H1 (cell line): ENCODE results near the gene CALHM2. TPM values are rescaled to one million over a fixed set of nuclear protein-coding genes. Genes with fewer than 3 reads are reported as not detected.

Experiments
- CTCF ChIA-PET: fragments of 300-600 bp; sonication (Branson Sonifier 250); formaldehyde crosslinking; loops from one replicate; lab custom pipeline; 2021; ENCODE audit not compliant: partially characterized antibody; lab: Charles Lee
- POLR2A ChIA-PET: fragments of 300-600 bp; sonication (Branson Sonifier 250); formaldehyde crosslinking; loops from one replicate; lab custom pipeline; 2021; ENCODE audit warnings: inconsistent platforms; ENCODE audit not compliant: partially characterized antibody; lab: Charles Lee
- DNase-seq, 2 experiments: peaks; one replicate each; pipeline versions ENCODE4 v3.0.0 to v3.0.0-alpha.2; 2010 to 2022; ENCODE audit warnings: low spot score in 2 of 2, low read depth in 1 of 2, mixed read lengths in 1 of 2
- FAIRE-seq: peaks from 2 replicates; lab custom pipeline; 2011; peaks lifted over from hg19 to GRCh38; lab: Jason Lieb, UNC
- H2AFZ ChIP-seq: 2 replicates; pipeline ENCODE4 v1.8.1; 2012; ENCODE audit warnings: low read length, inconsistent platforms
- H2AK5ac ChIP-seq: 2 replicates; pipeline ENCODE4 v1.6.1; 2013; ENCODE audit warnings: low read depth, low read length
- H2BK120ac ChIP-seq: replicated peaks from 2 replicates; pipeline ENCODE3; 2013; ENCODE audit warnings: low read depth, low read length, inconsistent platforms
- H2BK12ac ChIP-seq: 2 replicates; pipeline ENCODE4 v1.6.1; 2013; ENCODE audit warnings: low read depth, low read length
- H2BK15ac ChIP-seq: 2 replicates; pipeline ENCODE4 v1.6.1; 2013; ENCODE audit warnings: low read length
- H2BK20ac ChIP-seq: 2 replicates; pipeline ENCODE4 v1.6.1; 2013; ENCODE audit warnings: low read length
- H2BK5ac ChIP-seq: 2 replicates; pipeline ENCODE4 v1.6.1; 2013; ENCODE audit warnings: low read depth, low read length
- H3K14ac ChIP-seq: 2 replicates; pipeline ENCODE4 v1.6.1; 2013; ENCODE audit warnings: inconsistent platforms; ENCODE audit not compliant: insufficient read length
- H3K18ac ChIP-seq: 2 replicates; pipeline ENCODE4 v1.6.1; 2013; ENCODE audit warnings: low read length; ENCODE audit errors: extremely low read depth
- H3K23ac ChIP-seq: 2 replicates; pipeline ENCODE4 v1.6.1; 2013; ENCODE audit warnings: inconsistent platforms; ENCODE audit not compliant: insufficient read length
- H3K23me2 ChIP-seq: 2 replicates; pipeline ENCODE4 v1.6.1; 2013; ENCODE audit warnings: low read depth, low read length
- H3K27ac ChIP-seq: 2 replicates; pipeline ENCODE4 v1.6.1; 2011; ENCODE audit warnings: low read depth, low read length, inconsistent platforms
- H3K27me3 ChIP-seq, 4 experiments: replicated peaks in 1 of 4; 1 replicate in 1 of 4; 2 replicates in 3 of 4; pipeline versions ENCODE4 v1.6.1 to v1.8.1; 2011 to 2013; ENCODE audit warnings: low read length in 3 of 4, mild to moderate bottlenecking in 3 of 4, inconsistent platforms in 2 of 4, mixed read lengths in 2 of 4, moderate library complexity in 1 of 4; ENCODE audit not compliant: control insufficient read depth in 3 of 4, insufficient read depth in 3 of 4; ENCODE audit errors: extremely low read depth in 1 of 4
- H3K36me3 ChIP-seq, 4 experiments: 2 replicates each; pipeline versions ENCODE4 v1.6.1 to v1.8.1; 2011 to 2013; ENCODE audit warnings: mild to moderate bottlenecking in 4 of 4, low read length in 3 of 4, moderate library complexity in 2 of 4, control low read depth in 1 of 4, inconsistent platforms in 1 of 4; ENCODE audit not compliant: insufficient read depth in 4 of 4, control insufficient read depth in 2 of 4
- H3K4ac ChIP-seq: replicated peaks from 2 replicates; pipeline ENCODE3; 2013; ENCODE audit warnings: low read length, low read depth, mixed read lengths, inconsistent platforms; ENCODE audit not compliant: insufficient read length
- H3K4me1 ChIP-seq, 4 experiments: replicated peaks in 1 of 4; 1 replicate in 1 of 4; 2 replicates in 3 of 4; pipeline versions ENCODE4 v1.6.1 to v1.8.1; 2011 to 2013; ENCODE audit warnings: low read length in 3 of 4, inconsistent platforms in 2 of 4, mixed read lengths in 1 of 4; ENCODE audit not compliant: insufficient read depth in 4 of 4, control insufficient read depth in 3 of 4
- H3K4me2 ChIP-seq, 2 experiments: 2 replicates each; pipeline versions ENCODE4 v1.6.1 to v1.8.1; 2011 to 2013; ENCODE audit warnings: low read depth in 2 of 2, low read length in 2 of 2, control low read depth in 1 of 2, inconsistent platforms in 1 of 2, mild to moderate bottlenecking in 1 of 2; ENCODE audit not compliant: insufficient read depth in 1 of 2
- H3K4me3 ChIP-seq, 4 experiments: fragments of 200-600, 300-600 bp in 1 of 4; sonication (generic), shearing (Covaris generic), sonication (Bioruptor Twin) in 1 of 4; 2 replicates each; pipeline versions ENCODE4 v1.5.1 to v1.8.1; 2011 to 2016; ENCODE audit warnings: low read length in 4 of 4, low read depth in 3 of 4, control low read depth in 2 of 4, inconsistent platforms in 2 of 4, mild to moderate bottlenecking in 2 of 4, mixed read lengths in 1 of 4, moderate library complexity in 1 of 4; ENCODE audit not compliant: insufficient read depth in 2 of 4; ENCODE audit errors: extremely low read depth in 1 of 4
- H3K56ac ChIP-seq: replicated peaks from 2 replicates; pipeline ENCODE3; 2013; ENCODE audit warnings: low read depth, mild to moderate bottlenecking, mixed read lengths, low read length, inconsistent platforms; ENCODE audit not compliant: insufficient read length
- H3K79me1 ChIP-seq: 2 replicates; pipeline ENCODE4 v1.6.1; 2013; ENCODE audit warnings: low read depth, low read length, control low read depth
- H3K79me2 ChIP-seq, 2 experiments: 2 replicates each; pipeline versions ENCODE4 v1.6.1 to v1.8.1; 2012 to 2013; ENCODE audit warnings: low read length in 2 of 2, mild to moderate bottlenecking in 2 of 2, inconsistent platforms in 1 of 2; ENCODE audit not compliant: insufficient read depth in 2 of 2, control insufficient read depth in 1 of 2
- H3K9ac ChIP-seq, 4 experiments: replicated peaks in 1 of 4; 1 replicate in 1 of 4; 2 replicates in 3 of 4; pipeline versions ENCODE4 v1.6.1 to v1.8.1; 2011 to 2013; ENCODE audit warnings: low read depth in 3 of 4, low read length in 3 of 4, control low read depth in 2 of 4, mild to moderate bottlenecking in 2 of 4, moderate library complexity in 2 of 4, inconsistent platforms in 1 of 4; ENCODE audit errors: extremely low read depth in 1 of 4
- H3K9me3 ChIP-seq, 2 experiments: 2 replicates each; pipeline versions ENCODE4 v1.6.1 to v1.8.1; 2012 to 2013; ENCODE audit warnings: mild to moderate bottlenecking in 2 of 2, moderate library complexity in 2 of 2, control low read depth in 1 of 2, inconsistent platforms in 1 of 2, low read depth in 1 of 2, low read length in 1 of 2, mixed read lengths in 1 of 2; ENCODE audit not compliant: insufficient read depth in 2 of 2
- H4K20me1 ChIP-seq, 2 experiments: replicated peaks in 1 of 2; 2 replicates each; pipeline versions ENCODE3 to v1.8.1; 2011 to 2013; ENCODE audit warnings: inconsistent platforms in 2 of 2, low read length in 2 of 2, mild to moderate bottlenecking in 1 of 2; ENCODE audit not compliant: insufficient read depth in 2 of 2, control insufficient read depth in 1 of 2
- H4K5ac ChIP-seq: 2 replicates; pipeline ENCODE4 v1.6.1; 2013; ENCODE audit warnings: low read length, low read depth, mixed read lengths, inconsistent platforms; ENCODE audit not compliant: insufficient read length
- H4K8ac ChIP-seq: 2 replicates; pipeline ENCODE4 v1.8.0; 2013; ENCODE audit warnings: mild to moderate bottlenecking, moderate library complexity, low read length, inconsistent platforms; ENCODE audit not compliant: insufficient read depth; ENCODE audit errors: extremely low read depth
- H4K91ac ChIP-seq: replicated peaks from 2 replicates; pipeline ENCODE3; 2013; ENCODE audit warnings: low read length, mixed read lengths, inconsistent platforms; ENCODE audit not compliant: insufficient read length
- ASH2L ChIP-seq: fragments of 200-600, 300-600 bp; sonication (generic); IDR thresholded peaks from one replicate; pipeline ENCODE4 v1.7.1; 2017; ENCODE audit warnings: low read length
- CHD2 ChIP-seq: IDR thresholded peaks from 2 replicates; pipeline ENCODE4 v1.6.1; 2012; ENCODE audit warnings: low read length, improper control_type of control experiment
- GTF2F1 ChIP-seq: IDR thresholded peaks from 2 replicates; pipeline ENCODE4 v1.6.1; 2012; ENCODE audit warnings: low read depth, low read length, improper control_type of control experiment, borderline replicate concordance
- JUND ChIP-seq: IDR thresholded peaks from 2 replicates; pipeline ENCODE4 v1.6.1; 2011; ENCODE audit warnings: mild to moderate bottlenecking, improper control_type of control experiment, low read length
- MAX ChIP-seq: IDR thresholded peaks from 2 replicates; pipeline ENCODE4 v1.6.1; 2012; ENCODE audit warnings: inconsistent platforms
- SP1 ChIP-seq: IDR thresholded peaks from 2 replicates; pipeline ENCODE4 v1.6.1; 2011; ENCODE audit warnings: low read depth, low read length
- SP2 ChIP-seq: IDR thresholded peaks from 2 replicates; pipeline ENCODE4 v1.6.1; 2012; ENCODE audit warnings: mild to moderate bottlenecking, low read length, inconsistent platforms
- SRF ChIP-seq: IDR thresholded peaks from 2 replicates; pipeline ENCODE4 v1.6.1; 2011; ENCODE audit warnings: mild to moderate bottlenecking, low read depth, low read length, moderate library complexity
- TAF7 ChIP-seq: optimal IDR thresholded peaks from 2 replicates; pipeline ENCODE3; 2011; ENCODE audit warnings: low read depth, mild to moderate bottlenecking, inconsistent platforms, low read length, moderate library complexity, borderline replicate concordance
- TCF12 ChIP-seq: IDR thresholded peaks from 2 replicates; pipeline ENCODE4 v1.6.1; 2011; ENCODE audit warnings: low read depth, mild to moderate bottlenecking, low read length
- WGBS, 2 experiments: shearing (Covaris generic) in 1 of 2; methylation state at CpG; one replicate each; pipeline versions ENCODE4 v1.1.6 to v1.1.7; 2013 to 2015; ENCODE audit warnings: low lambda C conversion rate in 2 of 2, mixed read lengths in 2 of 2, inconsistent platforms in 1 of 2, low coverage in 1 of 2, missing lambda C conversion rate in 1 of 2; ENCODE audit not compliant: insufficient replicate concordance in 2 of 2, insufficient coverage in 1 of 2, insufficient read length in 1 of 2; ENCODE audit errors: extremely low coverage in 1 of 2, missing lambda C conversion rate in 1 of 2; 5-methylcytosine and 5-hydroxymethylcytosine counted together
- long read RNA-seq, 2 experiments: library from RNA in 1 of 2; library from capped mRNA in 1 of 2; stranded (forward); transcript quantifications; one replicate each; pipeline ENCODE4 v2.0.0, GENCODE V29; 2021; ENCODE audit warnings: inconsistent platforms in 1 of 2
- polyA minus RNA-seq, 3 experiments: library from RNA; depleted of rRNA, polyadenylated mRNA; stranded (reverse); fragments of >200 nt; gene quantifications; 1 replicate in 2 of 3; 2 replicates in 1 of 3; pipeline ENCODE4 v1.2.3, GENCODE V29; 2011
- polyA plus RNA-seq, 7 experiments: library from polyadenylated mRNA; depleted of rRNA in 3 of 7; stranded (reverse) in 5 of 7; unstranded in 2 of 7; fragments of >200 nt in 5 of 7; fragments of 200-250 nt in 2 of 7; gene quantifications; 1 replicate in 5 of 7; 2 replicates in 1 of 7; 4 replicates in 1 of 7; pipeline versions ENCODE4 v1.2.1 to v1.2.3, GENCODE V29; 2011 to 2013; ENCODE audit warnings: missing spikeins in 2 of 7, mixed read lengths in 2 of 7
- total RNA-seq: library from RNA; stranded (reverse); fragmentation: NEBNext Ultra II Directional; extraction: Animal tissue kit (Norgen Biotek cat#: 25700); gene quantifications from 2 replicates; pipeline ENCODE4 v1.2.1, GENCODE V29; 2021

Gene CALHM2
- 1.2 and 1.9 TPM in 2 replicates for total RNA-seq
- polyA plus RNA-seq (2011; rRNA removed) = 2.4 and 2.5 TPM in 2 replicates
- 2.3 TPM for polyA plus RNA-seq (2011; cell fraction: cytosol; rRNA removed)
- 3.2 TPM for polyA plus RNA-seq (2011; cell fraction: nucleus; rRNA removed)
- 3.0 to 5.8 TPM (median 4.1 TPM) in 4 replicates for polyA plus RNA-seq (2012, experiment 1 of 2)
- polyA plus RNA-seq (2012, experiment 2 of 2) = 1.7 TPM
- 1.4 TPM for polyA plus RNA-seq (2013, experiment 1 of 2)
- 1.1 TPM for polyA plus RNA-seq (2013, experiment 2 of 2)
- 1.8 and 2.3 TPM in 2 replicates for polyA minus RNA-seq (2011; rRNA and poly(A)+ RNA removed)
- polyA minus RNA-seq (2011; cell fraction: cytosol; rRNA and poly(A)+ RNA removed) = 0.81 TPM
- 4.2 TPM for polyA minus RNA-seq (2011; cell fraction: nucleus; rRNA and poly(A)+ RNA removed)
- long read RNA-seq, experiment 1 = 0 reads
- long read RNA-seq, experiment 2, partial matches to known transcripts = 0 of 2 reads
- long read RNA-seq, experiment 2, other reads (novel, unspliced or antisense) = 1 of 2 reads

DNA sequence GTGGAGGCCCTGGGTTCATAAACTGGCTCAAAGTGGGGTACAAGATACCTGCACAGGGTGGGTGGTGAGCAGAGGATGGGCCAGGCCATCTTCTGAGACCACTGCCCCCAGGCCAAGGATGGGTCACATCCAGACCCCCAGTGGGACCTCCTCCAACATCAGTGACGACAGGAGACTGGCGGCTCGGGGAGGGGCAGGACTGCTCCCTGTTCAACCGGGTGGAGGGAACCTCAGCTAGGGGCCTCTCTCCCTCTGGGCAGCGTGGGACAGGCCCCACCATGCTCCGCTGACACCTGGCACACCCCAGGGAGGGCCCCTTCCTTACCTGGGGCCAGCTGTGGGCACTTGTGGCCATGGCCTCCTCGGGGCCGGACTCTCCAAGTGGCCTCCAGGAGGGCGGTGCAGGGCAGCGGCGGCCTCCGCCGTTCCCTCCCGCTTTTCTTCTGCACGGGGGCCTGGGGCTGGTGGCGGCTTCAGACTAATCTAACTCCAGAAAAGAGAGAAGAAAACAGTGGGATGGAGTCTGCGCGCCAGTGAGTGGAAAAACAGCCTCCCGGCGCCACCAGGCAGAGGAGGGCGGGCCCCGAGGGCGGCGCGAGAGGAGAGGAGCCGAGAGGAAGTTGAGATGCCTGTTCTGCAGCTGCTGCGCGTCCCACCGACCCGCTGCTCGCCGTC is at the start of gene CALHM2:
Gene CALHM2 (minus strand): TSS at position 540 of the 675 bp plus-strand sequence. CDS start 2,429 bp downstream, outside the sequence.
- Histone ChIP-seq H3K9ac (no peak within 1 kb of the TSS; a peak in 2 of 7 replicates), H3K79me2 (no peaks in the 10 kb centered on the region), H3K4me2 (peak within 1 kb of the TSS; percentile 35 to 87), H4K20me1 (peaks cover 3 to 5% of the 10 kb centered on the region in 2 experiments), H3K9me3 (no peaks in the 10 kb centered on the region), H2BK5ac (no peak within 1 kb of the TSS), H3K23ac (no peak within 1 kb of the TSS), H2BK15ac (0 out of 2 replicates have a peak within 1 kb of the TSS, but pooled peaks have one; percentile 72), H4K91ac (peak within 1 kb of the TSS; percentile 50), H3K36me3 (peaks cover 0 to 7% (median 5%) of the 10 kb centered on the region in 4 experiments; a peak in 3 of 8 replicates), H2BK12ac (no peak within 1 kb of the TSS), H3K79me1 (no peaks in the 10 kb centered on the region), H3K27me3 (no peaks in the 10 kb centered on the region; a peak in 2 of 7 replicates), H3K27ac (no peak within 1 kb of the TSS), H2BK20ac (no peak within 1 kb of the TSS), H4K5ac (no peak within 1 kb of the TSS), H3K4ac (no peak within 1 kb of the TSS), H2AK5ac (no peak within 1 kb of the TSS), H3K23me2 (peaks cover 3% of the 10 kb centered on the region; the same call in 1 of the 2 replicates), H2BK120ac (no peak within 1 kb of the TSS), H3K4me1 (peaks cover 0 to 15% (median 4%) of the 10 kb centered on the region in 4 experiments; a peak in 5 of 7 replicates), H2AFZ (no peak within 1 kb of the TSS), H3K18ac (peak within 1 kb of the TSS; percentile 32; the same call in 1 of the 2 replicates), H4K8ac (peak within 1 kb of the TSS; percentile 84), H3K14ac (no peak within 1 kb of the TSS), H3K4me3 (peak within 1 kb of the TSS; percentile 5 to 61 (median 44); a peak in 7 of 8 replicates), H3K56ac (no peak within 1 kb of the TSS)
- 44% methylated on average over 22 of the region's 32 CpGs; no CpG with 5 or more reads in 1 of the 2 experiments for WGBS, 2 experiments
- DNase-seq = peak in 1 of 2 experiments; percentile 72
- CTCF ChIA-PET = interaction anchor here (0.6 to 5.8 kb wide), 13 partner anchors 10 to 113 kb away, joined by 3 to 47 read pairs (median 4); partner anchors contain the start of gene CALHM3
- FAIRE-seq = no peak
- POLR2A ChIA-PET = interaction anchor here (0.8 to 3.2 kb wide), 6 partner anchors 8 to 37 kb away, joined by 3 to 12 read pairs (median 4); no protein-coding TSS in a partner anchor
- TF ChIP-seq JUND (no peak), SP1 (0 out of 2 replicates have a peak, but pooled peaks have one; percentile 26), CHD2 (no peak), TAF7 (no peak), GTF2F1 (no peak), MAX (no peak), SRF (no peak), ASH2L (peak; percentile 44), TCF12 (no peak), SP2 (no peak)
